GM21576 (cell line): ENCODE measurements around the gene AK3.

Source experiments
- ATAC-seq: cut with Tn5 transposase; IDR thresholded peaks from one replicate; pipeline ENCODE4 v1.9.1; 2021; ENCODE audit warnings: mild to moderate bottlenecking, moderate library complexity; ENCODE audit not compliant: unreplicated experiment

AK3 gene

DNA sequence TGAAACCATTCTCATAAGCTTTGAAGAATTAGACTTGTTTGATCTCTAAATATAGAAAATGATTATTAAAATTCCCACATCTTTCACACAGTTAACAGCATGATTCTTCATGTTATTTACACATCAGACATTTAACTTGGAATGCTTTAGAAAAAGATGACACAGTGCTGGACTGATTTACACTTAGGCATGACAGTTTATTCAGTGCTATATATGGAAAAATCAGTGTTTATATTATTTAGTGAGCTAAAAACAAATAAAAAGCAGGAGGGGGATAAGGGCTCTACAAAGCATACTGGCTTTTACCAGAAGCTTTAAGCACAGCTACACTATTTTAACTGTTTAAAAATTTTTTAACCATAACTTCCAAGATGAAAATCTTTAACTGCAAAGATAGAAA is 31.6 kb downstream of the AK3 start:
- no peak for ATAC-seq

DNA sequence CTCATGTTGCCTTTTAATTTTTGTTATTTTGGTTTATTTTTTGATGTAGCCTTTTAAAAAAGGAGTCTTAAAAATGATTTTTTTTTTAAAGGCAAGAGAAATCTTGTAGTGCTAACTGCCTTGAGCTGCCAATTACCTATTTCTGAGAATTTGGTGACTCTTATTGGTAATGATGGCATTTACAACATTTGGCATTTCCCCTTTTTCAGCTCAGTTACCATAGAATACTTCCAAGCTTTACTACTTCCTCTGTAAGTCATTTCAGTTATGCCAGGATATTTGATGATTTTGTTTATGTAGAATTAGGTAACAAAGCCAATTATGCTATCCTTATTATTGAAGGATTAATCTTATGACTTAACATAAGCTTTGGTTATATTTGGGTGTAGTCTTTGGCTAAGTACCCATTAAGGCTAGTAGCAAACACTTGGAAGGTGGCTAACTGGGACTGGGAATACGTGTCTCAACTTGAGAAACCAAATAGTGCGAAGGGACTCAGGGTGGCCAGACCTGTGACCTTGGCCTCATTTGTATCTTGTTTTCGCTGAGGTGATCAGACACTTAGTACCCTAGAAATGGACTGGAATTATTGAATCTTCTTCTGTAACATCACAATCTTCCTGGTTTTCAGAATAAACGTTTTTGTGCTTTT is 33.9 kb downstream of the AK3 start:
- ATAC-seq: no peak

DNA sequence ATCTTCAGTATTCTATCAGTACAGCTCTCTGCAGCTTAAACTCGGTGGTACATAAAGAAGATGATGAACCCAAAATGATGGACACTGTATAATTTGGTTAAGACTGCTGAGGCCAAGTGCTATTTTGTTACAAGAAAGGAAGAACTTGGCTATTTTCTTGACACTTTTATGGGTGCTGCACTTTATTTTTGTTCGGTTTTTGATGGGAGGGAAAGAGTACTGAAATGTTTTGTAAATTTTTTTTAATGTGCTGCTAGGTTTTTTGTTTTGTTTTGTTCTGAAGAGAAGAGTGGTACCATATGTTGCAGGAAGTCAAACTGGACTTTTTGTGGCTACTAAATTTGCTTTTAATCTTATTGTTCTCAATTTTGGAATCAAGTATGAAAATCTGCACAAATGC is 35.0 kb downstream of the AK3 start:
- no peak for ATAC-seq

DNA sequence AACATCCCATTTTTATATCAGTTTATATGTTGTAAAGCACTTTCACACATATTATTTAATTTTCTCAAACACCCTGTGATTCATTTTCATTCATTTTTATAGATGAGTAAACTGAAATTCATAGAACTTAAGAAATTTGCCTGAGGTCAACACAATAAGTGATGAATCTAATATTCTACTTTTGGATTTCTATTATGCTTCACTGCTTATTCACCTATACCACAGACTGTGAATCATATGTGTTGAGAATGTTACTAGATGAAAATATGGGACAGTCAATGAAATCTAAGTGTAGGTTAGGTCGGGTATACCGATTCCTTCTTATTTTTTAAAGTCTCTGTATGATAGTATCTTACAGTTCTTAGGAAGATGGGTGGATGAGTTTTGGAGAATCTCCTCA is 36.9 kb downstream of the AK3 start:
- no peak for ATAC-seq

DNA sequence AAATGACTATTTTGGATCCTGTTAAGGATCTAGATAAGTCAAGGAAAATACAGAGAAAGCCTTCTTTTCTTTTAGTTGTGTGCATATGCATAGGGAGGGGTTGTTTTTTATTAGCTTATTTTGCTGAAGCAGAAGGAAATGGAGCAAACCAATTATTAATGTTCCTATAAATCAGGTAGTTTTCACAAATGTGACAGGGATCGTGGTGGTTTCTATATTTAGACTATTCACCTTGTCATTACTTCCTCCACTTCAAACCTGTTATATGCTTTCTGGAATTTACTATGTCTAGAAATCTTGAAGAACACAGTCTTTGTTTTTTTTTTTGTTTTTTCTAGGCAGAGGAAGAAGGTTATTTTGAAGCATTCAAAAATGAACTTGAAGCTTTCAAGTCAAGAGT is 39.5 kb downstream of the AK3 start:
- ATAC-seq: no peak

DNA sequence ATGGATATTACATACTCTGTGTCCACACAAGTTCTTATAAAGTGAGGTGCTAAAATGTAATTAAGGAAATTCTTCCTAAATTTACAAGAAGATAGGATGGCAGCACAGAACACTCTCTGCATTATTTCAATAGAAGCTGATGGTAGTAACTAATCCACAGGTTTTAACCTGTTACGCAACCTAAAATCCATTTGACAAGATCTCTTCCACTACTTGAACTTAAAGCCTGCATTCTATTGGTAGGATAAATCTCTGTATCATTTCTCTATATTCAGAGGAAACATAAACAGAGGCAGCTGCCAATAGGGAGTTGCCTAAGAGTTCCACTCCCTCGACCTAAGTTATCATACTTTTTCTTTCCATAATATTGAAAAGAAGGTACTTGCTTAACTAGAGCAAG is 40.1 kb downstream of the AK3 start:
- no peak for ATAC-seq

DNA sequence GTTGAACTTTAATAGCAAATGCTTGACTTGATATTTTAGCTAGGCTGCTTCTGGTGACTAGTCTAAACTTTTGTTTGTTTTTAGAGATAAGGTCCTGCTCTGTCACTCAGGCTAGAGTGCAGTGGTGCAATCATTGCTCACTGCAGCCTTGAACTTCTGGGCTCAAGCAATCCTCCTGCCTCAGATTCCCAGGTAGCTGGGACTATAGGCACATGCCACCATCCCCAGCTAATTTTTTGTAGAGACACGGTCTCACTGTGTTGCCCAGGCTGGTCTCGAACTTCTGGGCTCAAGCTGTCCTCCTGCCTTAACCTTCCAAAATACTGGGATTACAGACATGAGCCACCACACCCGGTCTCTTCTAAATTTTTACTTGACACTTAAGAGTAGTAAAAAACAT is 40.9 kb downstream of the AK3 start:
- no peak for ATAC-seq

DNA sequence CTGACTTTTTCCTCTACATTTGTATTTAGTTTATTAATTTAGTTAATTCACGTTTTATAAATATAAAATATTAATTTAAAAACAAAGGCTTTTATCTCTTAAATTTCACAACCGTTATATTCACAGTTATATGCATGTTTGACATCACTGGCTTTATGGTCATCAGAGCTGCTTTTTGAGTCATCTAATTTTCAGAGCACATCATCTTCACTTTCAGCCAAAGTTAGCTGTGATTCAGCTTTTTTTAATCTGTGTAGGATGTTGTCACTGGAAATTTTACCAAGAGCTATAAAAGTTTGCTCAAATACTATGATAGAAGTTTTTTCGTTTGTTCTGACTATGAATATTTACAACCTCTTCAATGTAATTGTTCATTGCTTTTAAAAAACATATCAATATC is 49.2 kb downstream of the AK3 start:
- no peak for ATAC-seq

DNA sequence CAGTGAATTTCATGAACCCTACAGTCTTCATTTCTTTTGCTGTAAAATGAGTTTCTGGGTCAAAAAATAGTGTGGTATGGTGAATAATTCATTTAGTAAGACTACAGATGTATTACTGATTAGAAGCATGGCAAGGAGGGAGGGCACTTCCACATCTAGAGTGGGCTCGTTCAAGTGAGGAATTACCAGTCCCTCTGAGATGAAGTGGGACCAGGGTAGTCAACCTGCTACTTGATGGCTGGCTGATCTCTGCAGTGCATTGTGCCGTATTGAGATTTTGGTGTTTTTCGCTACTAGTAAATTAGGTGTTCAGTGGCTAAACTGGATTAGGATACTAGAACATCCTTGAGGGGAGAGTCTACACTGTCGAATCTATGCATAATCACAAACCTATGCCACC is 50.9 kb downstream of the AK3 start:
- peak; percentile 40 for ATAC-seq

DNA sequence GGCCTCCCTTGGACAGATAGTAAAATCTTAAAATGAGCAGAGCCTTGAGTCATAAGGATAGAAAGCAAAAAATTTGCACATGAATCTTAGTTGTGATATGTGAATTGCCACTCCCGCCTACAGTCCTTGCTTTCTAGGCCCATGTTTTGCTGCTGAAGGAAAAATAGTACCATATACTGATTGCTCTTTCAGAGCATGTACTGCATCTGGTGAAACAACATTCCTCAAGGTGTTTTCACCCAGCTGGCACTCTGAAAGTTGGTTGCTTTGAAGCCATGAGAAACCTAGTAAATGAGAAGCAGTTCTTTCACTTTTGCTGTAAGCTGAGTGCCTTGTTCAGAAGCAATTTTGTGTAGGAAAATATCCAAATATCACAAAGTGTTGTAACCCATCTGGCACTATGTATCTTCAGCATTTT is 51.3 kb downstream of the AK3 start:
- ATAC-seq: peak; percentile 68

DNA sequence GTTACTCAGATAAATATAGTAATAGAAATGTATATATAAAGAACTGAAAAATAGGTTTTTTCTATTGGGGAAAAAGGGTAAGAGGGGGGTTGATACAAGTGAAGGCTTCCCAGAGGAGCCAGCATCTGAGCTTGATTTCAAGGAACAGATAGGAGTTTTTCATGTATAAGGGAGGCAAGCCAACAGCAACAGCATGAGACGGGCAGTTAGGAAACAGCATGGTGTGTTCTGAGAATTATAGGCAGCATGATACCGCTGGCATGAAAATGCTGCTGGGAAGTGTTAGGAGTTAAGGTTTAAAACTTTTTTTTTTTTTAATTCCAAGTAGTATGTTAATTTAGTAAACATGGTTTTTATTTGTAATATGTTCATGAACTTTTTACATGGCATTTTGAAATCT is 52.0 kb downstream of the AK3 start:
- no peak for ATAC-seq

DNA sequence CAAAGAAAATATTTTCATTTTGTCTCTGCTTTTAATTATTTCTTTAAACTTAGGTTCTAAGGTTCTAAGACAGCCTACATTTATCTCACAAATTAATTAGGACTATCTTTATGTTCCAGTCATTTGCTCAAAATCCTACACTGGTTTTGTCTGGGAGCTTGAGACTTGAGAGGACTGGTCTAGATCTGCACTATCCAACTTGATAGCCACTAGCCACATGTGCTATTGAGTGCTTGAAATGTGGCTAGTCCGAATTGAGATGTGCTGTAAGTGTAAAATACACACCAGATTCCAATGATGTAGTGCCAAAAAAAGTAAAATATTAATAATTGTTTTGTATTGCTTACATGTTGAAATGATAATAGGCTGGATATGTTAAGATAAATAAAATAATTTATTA is 54.4 kb downstream of the AK3 start:
- ATAC-seq: no peak

DNA sequence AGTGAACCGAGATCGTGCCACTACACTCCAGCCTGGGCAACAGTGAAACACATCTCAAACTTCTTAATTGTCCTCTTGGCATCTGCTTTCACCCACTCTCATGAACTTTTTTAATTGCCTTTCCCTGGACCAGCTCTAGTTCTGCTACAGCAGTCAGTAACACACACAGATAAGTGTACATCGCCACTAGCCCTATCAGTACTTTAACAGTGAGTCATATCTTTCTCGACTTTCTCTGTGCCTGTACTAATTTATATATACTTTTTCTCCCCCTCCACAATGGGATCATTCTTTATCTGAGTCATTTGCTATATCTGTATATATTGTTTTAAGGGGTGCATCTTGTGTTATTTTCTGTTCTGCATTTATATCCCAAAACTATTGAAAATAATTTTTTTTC is 54.9 kb downstream of the AK3 start:
- ATAC-seq: no peak

DNA sequence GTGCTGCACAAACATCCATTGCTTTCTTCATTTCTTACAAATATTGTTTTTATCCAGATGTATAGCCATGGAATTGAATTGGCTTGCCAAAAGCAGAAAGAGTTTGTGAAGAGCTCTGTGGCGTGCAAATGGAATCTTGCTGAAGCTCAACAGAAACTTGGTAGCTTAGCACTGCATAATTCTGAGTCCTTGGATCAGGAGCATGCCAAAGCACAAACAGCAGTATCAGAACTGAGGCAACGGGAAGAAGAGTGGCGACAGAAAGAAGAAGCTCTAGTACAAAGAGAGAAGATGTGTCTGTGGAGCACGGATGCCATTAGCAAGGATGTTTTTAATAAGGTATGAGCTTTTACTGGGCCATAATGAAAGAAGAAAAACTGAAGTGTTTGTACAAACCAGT is 56.2 kb downstream of the AK3 start:
- ATAC-seq: no peak

DNA sequence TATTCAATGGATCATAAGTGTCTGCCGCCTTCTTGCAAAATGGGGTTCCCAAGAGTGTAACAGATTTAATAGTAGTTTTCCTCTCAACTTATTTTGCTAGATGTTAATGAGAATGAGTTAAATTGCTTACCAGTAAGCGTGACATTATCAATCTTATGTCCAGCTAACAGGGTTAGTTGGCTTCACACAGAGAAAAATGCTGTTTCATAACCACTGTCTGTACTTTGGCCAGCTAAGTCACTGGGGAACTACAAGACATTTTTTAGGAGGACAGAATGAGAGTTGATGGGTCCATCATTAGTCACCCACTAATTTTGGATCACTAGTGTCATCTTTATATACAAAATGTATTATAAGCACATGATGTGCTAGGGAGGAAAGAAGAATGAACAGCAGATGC is 60.3 kb downstream of the AK3 start:
- no peak for ATAC-seq

DNA sequence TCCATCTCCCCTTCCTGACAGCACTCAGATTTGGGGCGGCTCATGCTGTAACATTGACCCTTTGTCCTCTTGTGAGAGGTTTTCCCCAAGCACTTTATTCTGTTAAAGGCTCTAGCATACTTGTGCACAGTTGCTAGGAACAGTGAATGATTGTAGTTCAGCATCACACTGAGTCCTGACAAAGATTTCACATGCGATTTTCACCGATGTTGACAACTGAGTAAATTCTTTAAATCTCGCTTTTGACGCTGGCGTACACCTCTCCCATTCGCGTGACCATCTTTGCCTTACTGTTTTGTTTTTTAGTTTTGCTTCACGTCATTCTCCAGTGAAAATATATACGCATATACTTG is 60.9 kb downstream of the AK3 start:
- peak; percentile 0 for ATAC-seq

DNA sequence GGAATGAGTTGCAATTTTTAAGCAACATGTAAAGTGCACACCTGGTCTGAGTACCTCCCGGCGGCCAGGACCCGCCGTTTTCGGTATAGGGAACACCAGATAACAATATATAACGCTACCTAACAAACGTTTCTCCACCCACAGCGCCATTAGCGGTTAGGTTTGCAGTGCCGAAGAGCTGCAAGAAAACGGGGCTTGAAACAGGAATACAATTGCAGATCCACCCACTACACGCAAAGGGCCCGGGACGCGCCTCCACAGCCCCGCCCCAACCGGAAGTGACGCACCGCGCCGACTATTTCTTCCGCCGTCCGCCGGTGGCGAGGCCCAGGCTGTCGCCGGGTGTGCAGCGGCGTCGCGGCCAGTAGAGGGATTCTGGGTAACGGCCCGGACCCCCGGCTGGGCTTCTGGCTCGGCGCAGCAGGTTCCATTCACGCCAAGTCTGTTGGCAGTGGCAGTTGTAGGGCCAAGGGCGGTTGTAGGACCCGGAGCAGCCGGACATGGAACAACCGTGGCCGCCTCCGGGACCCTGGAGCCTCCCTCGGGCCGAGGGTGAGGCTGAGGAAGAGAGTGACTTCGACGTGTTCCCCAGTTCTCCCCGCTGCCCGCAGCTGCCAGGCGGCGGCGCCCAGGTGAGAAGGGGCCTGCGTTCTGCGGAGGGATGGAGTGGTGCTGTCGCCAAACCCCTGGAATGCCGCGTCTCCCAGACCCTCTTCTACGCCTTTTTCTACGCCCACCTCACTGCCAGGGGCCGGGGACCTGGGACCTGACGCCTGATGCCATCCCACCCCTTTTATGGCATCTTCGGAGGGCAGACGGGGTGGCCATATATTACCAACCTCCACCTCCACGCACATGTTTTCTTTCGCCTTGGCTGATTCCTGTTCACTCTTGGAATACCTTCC is 61.5 kb downstream of the AK3 start, which contains the start of gene CDC37L1:
CDC37L1 (plus strand) TSS at position 302 of the 905 bp plus-strand sequence; CDS start at position 501, 199 bp downstream.
- ATAC-seq: peak; percentile 96

DNA sequence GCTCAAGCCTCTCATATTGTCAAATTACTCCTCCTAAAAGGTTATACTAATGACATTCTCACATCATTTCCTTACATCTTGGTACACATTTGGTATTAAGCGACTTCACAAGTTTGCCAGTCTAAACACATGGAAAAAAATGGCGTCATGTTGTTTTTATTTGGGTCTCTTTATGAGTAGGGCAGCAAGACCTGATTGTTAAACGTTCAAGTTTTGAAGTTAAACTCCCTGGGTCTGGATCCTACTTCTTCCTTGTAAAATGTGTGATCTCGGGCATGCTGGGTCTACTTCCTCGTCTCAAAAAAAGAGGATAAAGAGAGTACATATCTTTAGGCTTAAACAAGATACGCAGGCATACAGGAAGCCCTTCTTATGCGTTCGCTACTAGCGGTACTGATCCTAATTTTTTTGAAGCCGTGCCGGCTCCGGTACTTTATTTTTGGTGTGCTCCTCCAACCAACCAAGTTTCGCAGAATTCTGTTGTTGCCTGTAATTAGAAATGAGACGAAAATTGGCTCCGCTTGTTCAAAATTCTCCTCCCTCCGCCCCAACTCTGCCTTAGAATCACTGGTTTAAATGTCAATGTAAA is 62.2 kb downstream of the AK3 start:
- ATAC-seq: peak; percentile 8

DNA sequence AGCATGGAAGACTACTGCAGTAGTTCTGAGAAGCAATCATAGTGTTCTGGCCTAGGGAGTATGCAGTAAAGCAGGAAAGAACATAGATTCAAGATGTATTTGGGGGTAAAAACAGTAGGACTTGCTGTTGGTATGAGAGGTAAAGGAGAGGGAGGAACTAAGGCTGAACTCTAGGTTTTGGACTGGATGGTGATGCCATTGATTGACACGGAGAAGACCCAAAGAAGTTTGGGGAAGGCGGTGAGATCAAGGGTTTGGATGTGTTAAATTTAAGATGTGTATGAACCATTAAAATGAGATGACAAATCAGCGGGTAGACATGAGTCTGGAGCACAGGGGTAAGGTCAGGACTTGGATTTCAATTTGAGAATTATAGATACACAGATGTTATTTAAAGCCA is 63.6 kb downstream of the AK3 start:
- no peak for ATAC-seq

DNA sequence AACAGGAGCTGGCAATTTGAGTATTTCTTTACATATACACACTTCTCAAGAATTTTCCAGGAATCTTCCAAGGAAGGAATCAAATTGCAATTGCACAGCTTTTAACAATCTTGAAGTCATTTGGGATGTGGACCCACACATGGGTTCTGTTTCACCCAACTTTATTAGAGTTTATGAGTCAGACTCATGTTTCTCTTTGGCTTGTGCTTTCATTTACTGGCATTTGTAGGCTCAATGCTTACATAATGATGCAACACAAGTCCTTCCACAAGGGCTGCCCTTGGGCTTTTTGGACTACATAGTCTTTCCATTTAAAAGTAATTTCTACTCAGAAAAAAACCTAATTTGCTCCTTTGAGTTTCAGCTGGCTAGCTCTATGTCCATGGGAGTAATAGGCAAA is 66.2 kb downstream of the AK3 start:
- ATAC-seq: no peak

DNA sequence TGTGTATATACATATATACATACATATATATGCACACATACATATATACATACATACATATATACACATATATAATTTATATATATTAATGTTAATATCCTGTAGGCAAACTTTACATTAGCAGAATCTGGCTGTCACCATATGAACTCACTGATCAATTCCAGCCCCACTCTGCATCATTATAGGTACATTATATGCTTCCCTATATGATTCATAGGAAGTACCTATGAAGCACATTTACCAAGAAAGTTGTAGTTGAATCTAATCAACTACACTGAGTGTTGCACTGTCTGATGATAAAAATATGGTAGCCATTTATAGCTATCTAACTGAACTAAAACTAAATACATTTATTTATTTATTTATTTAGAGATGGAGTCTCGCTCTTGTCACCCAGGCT is 69.3 kb downstream of the AK3 start:
- ATAC-seq: no peak

DNA sequence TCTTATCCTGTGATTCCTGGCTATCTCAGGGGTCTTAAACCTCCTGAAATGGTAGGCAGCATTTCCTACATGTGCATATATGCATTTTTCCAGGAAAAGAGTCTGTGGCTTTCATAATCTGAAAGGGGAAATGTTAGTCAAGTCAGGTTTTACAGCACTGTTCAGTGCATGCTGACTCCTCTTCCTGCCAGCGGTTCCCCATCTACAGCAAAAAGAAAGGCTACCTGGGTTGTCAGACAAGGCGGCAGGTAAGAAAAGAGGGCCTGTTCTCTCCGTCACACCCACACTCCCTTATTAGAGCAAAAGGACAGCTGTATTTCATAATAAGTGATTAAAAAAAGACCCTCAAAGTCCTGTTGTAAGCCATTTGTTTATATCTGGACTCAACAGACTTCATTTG is 70.4 kb downstream of the AK3 start:
- ATAC-seq: no peak
